Measurements from ENCODE around the gene PDS5B. TPM values are rescaled to one million over a fixed set of nuclear protein-coding genes. Genes with fewer than 3 reads are reported as not detected.

PDS5B gene
- total and polyA plus RNA-seq, 11 donors, result 3.7 to 28.8 (median 18.6) TPM

- ATAC-seq, result no peak
- 90 to 94% (median 93%) methylated on average over 2 of the region's 2 CpGs for WGBS, 4 donors
Measured at GRCh38 chr13:32629313-32629712, 43.1 kb downstream of the PDS5B start.

GRCh38 chr13:32629866-32630265, 43.6 kb downstream of the PDS5B start:
- no peaks in the 10 kb centered on the region for H3K9me3 ChIP-seq
- intact Hi-C loops (cut with DNase I), result loop anchor here in 1 of 10 donors (10.0 kb wide), 1 partner anchor 245 kb away; no protein-coding TSS in a partner anchor
- WGBS, 4 donors, result 50 to 73% (median 66%) methylated on average over 1 of the region's 1 CpG
- no peaks in the 10 kb centered on the region for H3K36me3 ChIP-seq
- H3K27me3 ChIP-seq, result no peaks in the 10 kb centered on the region
- ATAC-seq, result peak in 1 of 4 donors; percentile 54
- H3K4me3 ChIP-seq, result no peak overlapping the region
- peaks cover 0 to 33% (median 9%) of the 10 kb centered on the region in 12 donors for H3K4me1 ChIP-seq
- no peak for DNase-seq
- TF ChIP-seq POLR2A (IDR thresholded peaks at IDR 0.05) (no peak), CTCF (IDR thresholded peaks at IDR 0.05) (no peak)
- H3K27ac ChIP-seq, result peak overlapping the region in 1 of 12 donors; percentile 20

More at GRCh38 chr13:32629313-32629712, 43.1 kb downstream of the PDS5B start:
- Histone ChIP-seq H3K4me1 (peaks cover 0 to 31% (median 9%) of the 10 kb centered on the region in 12 donors), H3K27me3 (no peaks in the 10 kb centered on the region), H3K4me3 (no peak overlapping the region), H3K36me3 (no peaks in the 10 kb centered on the region), H3K9me3 (no peaks in the 10 kb centered on the region), H3K27ac (peak overlapping the region in 1 of 12 donors; percentile 1)
- TF ChIP-seq POLR2A (IDR thresholded peaks at IDR 0.05) (no peak), CTCF (IDR thresholded peaks at IDR 0.05) (no peak)
- no peak for DNase-seq
- intact Hi-C loops (cut with DNase I), result no loop called here

- TF ChIP-seq POLR2A (IDR thresholded peaks at IDR 0.05), result no peak
- no peak for TF ChIP-seq CTCF (IDR thresholded peaks at IDR 0.05)
- DNase-seq (no peak), ATAC-seq (no peak)
- Histone ChIP-seq H3K9me3 (no peaks in the 10 kb centered on the region), H3K27me3 (no peaks in the 10 kb centered on the region), H3K36me3 (no peaks in the 10 kb centered on the region), H3K4me3 (no peak overlapping the region), H3K27ac (no peak overlapping the region), H3K4me1 (peaks cover 0 to 24% (median 4%) of the 10 kb centered on the region in 12 donors)
- intact Hi-C loops (cut with DNase I), result loop anchor here in 1 of 10 donors (10.0 kb wide), 1 partner anchor 248 kb away; no protein-coding TSS in a partner anchor
- WGBS, 4 donors, result 92 to 98% (median 97%) methylated on average over 3 of the region's 3 CpGs
Measured at GRCh38 chr13:32632343-32632909, 46.2 kb downstream of the PDS5B start.

- WGBS, 4 donors, result 85 to 88% (median 86%) methylated on average over 1 of the region's 1 CpG
- Histone ChIP-seq H3K4me3 (no peak overlapping the region), H3K9me3 (no peaks in the 10 kb centered on the region), H3K36me3 (no peaks in the 10 kb centered on the region), H3K27me3 (no peaks in the 10 kb centered on the region), H3K4me1 (peaks cover 0 to 36% (median 1%) of the 10 kb centered on the region in 12 donors), H3K27ac (no peak overlapping the region)
- TF ChIP-seq POLR2A (IDR thresholded peaks at IDR 0.05) (no peak), CTCF (IDR thresholded peaks at IDR 0.05) (no peak)
- DNase-seq (no peak), ATAC-seq (no peak)
- intact Hi-C loops (cut with DNase I), result loop anchor here in 2 of 10 donors (5.0 to 10.0 kb wide), 2 partner anchors 252 to 254 kb away; no protein-coding TSS in a partner anchor
Measured at GRCh38 chr13:32636711-32637110, 50.5 kb downstream of the PDS5B start.

All from heart left ventricle (tissue), 16 donors.